ENCODE data around the gene ADSS2. TPM values are rescaled to one million over a fixed set of nuclear protein-coding genes. Genes with fewer than 3 reads are reported as not detected.

Gene ADSS2
- total RNA-seq, 1 experiment from 2014 or later, result 82.8 TPM

DNA sequence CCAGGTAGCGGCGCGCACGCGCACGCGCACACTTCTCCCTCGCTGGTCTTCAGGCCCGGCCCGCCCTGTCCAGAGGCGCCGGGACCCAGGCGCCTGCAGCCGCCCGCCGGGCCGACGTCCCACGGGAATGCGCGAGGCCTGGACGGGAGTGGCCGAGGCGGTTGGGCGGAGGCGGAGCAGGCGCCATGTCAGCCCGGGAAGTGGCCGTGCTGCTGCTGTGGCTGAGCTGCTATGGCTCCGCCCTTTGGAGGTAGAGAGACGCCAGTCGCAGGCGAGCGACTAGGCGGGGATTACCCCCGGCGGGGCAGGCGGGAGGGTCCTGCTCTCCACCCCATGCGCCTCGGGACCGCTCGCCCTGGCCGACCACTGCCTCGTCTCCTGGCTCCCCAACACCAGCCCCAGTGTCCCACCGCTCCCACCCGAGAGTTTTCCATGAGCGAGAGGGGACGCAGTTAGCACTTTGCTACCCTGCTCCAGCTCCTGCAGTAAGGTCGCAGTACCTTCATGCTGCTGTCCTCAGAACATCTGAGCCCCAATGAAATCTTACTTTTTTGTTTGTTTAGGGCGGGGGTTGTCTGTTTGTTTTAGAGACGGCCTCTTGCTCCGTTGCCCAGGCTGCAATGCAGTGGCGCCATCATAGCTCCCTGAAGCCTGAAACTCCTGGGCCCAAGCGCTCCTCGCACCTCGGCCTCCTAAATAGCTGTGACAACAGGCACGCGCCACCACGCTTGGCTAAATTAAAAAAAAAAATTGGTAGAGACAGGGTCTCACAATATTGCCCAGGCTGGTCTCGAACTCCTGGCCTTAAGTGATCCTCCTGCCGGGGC lies 9.7 kb upstream of the ADSS2 start, which contains the start of gene CATSPERE (continued):
- TF ChIP-seq, protein P1, sequence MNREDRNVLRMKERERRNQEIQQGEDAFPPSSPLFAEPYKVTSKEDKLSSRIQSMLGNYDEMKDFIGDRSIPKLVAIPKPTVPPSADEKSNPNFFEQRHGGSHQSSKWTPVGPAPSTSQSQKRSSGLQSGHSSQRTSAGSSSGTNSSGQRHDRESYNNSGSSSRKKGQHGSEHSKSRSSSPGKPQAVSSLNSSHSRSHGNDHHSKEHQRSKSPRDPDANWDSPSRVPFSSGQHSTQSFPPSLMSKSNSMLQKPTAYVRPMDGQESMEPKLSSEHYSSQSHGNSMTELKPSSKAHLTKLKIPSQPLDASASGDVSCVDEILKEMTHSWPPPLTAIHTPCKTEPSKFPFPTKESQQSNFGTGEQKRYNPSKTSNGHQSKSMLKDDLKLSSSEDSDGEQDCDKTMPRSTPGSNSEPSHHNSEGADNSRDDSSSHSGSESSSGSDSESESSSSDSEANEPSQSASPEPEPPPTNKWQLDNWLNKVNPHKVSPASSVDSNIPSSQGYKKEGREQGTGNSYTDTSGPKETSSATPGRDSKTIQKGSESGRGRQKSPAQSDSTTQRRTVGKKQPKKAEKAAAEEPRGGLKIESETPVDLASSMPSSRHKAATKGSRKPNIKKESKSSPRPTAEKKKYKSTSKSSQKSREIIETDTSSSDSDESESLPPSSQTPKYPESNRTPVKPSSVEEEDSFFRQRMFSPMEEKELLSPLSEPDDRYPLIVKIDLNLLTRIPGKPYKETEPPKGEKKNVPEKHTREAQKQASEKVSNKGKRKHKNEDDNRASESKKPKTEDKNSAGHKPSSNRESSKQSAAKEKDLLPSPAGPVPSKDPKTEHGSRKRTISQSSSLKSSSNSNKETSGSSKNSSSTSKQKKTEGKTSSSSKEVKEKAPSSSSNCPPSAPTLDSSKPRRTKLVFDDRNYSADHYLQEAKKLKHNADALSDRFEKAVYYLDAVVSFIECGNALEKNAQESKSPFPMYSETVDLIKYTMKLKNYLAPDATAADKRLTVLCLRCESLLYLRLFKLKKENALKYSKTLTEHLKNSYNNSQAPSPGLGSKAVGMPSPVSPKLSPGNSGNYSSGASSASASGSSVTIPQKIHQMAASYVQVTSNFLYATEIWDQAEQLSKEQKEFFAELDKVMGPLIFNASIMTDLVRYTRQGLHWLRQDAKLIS (CRISPR knock-in tag; IDR thresholded peaks at IDR 0.05; ENCODE audit: borderline replicate concordance), result peak; percentile 96
- TF ChIP-seq, protein P2, sequence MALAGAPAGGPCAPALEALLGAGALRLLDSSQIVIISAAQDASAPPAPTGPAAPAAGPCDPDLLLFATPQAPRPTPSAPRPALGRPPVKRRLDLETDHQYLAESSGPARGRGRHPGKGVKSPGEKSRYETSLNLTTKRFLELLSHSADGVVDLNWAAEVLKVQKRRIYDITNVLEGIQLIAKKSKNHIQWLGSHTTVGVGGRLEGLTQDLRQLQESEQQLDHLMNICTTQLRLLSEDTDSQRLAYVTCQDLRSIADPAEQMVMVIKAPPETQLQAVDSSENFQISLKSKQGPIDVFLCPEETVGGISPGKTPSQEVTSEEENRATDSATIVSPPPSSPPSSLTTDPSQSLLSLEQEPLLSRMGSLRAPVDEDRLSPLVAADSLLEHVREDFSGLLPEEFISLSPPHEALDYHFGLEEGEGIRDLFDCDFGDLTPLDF (CRISPR knock-in tag; IDR thresholded peaks at IDR 0.05), result peak; percentile 65; the same call in 1 of the 2 replicates

DNA sequence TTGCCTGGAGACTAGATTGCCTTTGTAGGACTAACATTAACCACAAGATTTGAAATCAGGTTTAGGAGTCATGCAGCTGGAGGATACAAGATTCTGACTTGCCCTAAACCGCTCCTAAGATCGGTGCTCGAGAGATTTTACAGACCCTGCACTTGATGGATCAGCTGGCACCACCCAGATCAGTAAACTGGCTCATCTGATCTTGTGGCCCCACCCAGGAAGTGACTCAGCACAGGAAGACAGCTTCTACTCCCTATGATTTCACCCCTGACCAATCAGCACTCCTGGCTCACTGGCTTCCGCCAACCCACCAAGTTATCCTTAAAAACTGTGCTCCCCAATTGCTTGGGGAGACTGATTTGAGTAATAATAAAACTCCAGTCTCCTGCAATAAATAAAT lies 8.5 kb upstream of the ADSS2 start:
- ChIA-PET POLR2A (no interaction called here), CTCF (no interaction called here)
- Mint-ChIP-seq H3K4me3 (peak overlapping the region; percentile 8; the same call in 1 of the 2 replicates), H3K27me3 (ENCODE audit: low read depth) (no peaks in the 10 kb centered on the region), H3K9me3 (peaks cover 26% of the 10 kb centered on the region), H3K36me3 (peaks cover 26% of the 10 kb centered on the region), H3K27ac (peak overlapping the region; percentile 29; the same call in 1 of the 2 replicates), H3K4me1 (peaks cover 26% of the 10 kb centered on the region)
- ATAC-seq (no peak), DNase-seq (ENCODE audit: low spot score) (no peak)
- TF ChIP-seq, protein P3, sequence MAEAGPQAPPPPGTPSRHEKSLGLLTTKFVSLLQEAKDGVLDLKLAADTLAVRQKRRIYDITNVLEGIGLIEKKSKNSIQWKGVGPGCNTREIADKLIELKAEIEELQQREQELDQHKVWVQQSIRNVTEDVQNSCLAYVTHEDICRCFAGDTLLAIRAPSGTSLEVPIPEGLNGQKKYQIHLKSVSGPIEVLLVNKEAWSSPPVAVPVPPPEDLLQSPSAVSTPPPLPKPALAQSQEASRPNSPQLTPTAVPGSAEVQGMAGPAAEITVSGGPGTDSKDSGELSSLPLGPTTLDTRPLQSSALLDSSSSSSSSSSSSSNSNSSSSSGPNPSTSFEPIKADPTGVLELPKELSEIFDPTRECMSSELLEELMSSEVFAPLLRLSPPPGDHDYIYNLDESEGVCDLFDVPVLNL (CRISPR knock-in tag; IDR thresholded peaks at IDR 0.05; ENCODE audit: borderline replicate concordance, low read depth), result no peak
- TF ChIP-seq, protein P4, sequence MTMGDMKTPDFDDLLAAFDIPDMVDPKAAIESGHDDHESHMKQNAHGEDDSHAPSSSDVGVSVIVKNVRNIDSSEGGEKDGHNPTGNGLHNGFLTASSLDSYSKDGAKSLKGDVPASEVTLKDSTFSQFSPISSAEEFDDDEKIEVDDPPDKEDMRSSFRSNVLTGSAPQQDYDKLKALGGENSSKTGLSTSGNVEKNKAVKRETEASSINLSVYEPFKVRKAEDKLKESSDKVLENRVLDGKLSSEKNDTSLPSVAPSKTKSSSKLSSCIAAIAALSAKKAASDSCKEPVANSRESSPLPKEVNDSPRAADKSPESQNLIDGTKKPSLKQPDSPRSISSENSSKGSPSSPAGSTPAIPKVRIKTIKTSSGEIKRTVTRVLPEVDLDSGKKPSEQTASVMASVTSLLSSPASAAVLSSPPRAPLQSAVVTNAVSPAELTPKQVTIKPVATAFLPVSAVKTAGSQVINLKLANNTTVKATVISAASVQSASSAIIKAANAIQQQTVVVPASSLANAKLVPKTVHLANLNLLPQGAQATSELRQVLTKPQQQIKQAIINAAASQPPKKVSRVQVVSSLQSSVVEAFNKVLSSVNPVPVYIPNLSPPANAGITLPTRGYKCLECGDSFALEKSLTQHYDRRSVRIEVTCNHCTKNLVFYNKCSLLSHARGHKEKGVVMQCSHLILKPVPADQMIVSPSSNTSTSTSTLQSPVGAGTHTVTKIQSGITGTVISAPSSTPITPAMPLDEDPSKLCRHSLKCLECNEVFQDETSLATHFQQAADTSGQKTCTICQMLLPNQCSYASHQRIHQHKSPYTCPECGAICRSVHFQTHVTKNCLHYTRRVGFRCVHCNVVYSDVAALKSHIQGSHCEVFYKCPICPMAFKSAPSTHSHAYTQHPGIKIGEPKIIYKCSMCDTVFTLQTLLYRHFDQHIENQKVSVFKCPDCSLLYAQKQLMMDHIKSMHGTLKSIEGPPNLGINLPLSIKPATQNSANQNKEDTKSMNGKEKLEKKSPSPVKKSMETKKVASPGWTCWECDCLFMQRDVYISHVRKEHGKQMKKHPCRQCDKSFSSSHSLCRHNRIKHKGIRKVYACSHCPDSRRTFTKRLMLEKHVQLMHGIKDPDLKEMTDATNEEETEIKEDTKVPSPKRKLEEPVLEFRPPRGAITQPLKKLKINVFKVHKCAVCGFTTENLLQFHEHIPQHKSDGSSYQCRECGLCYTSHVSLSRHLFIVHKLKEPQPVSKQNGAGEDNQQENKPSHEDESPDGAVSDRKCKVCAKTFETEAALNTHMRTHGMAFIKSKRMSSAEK (CRISPR knock-in tag; IDR thresholded peaks at IDR 0.05; ENCODE audit: borderline replicate concordance), result no peak
- no peak for TF ChIP-seq NFATC4 (CRISPR knock-in tag; IDR thresholded peaks at IDR 0.05)
- no peak for TF ChIP-seq IRF2 (CRISPR knock-in tag; IDR thresholded peaks at IDR 0.05; ENCODE audit: borderline replicate concordance, low read depth)
- TF ChIP-seq FOXP1 (CRISPR knock-in tag; IDR thresholded peaks at IDR 0.05; ENCODE audit: borderline replicate concordance), result no peak
- TF ChIP-seq HMGA2 (CRISPR knock-in tag; IDR thresholded peaks at IDR 0.05), result no peak

DNA sequence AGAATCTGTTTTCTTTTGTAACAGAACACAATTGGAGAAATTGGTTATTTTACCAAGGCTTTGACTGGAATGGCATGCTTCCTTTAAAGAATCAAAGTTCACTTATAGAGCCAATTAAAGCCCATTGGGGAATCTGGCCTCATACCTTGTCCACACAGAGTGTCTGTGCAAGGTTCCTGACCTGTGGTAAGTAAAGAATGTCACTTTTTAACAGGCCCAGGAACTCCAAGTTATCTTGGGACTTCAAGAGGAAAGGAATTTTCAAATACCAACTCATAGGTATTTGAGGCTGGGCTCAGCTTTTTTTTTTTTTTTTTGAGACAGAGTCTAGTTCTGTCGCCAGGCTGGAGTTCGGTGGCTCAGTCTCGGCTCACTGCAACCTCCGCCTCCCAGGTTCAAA lies 7.1 kb upstream of the ADSS2 start:
- no peaks in the 10 kb centered on the region for H3K27me3 Mint-ChIP-seq (ENCODE audit: low read depth)
- POLR2A ChIA-PET, result no interaction called here
- TF ChIP-seq TCF7 (CRISPR knock-in tag; IDR thresholded peaks at IDR 0.05; ENCODE audit: low read depth) (no peak), OVOL2 (CRISPR knock-in tag; IDR thresholded peaks at IDR 0.05; ENCODE audit: borderline replicate concordance) (no peak), FOXJ3 (CRISPR knock-in tag; IDR thresholded peaks at IDR 0.05; ENCODE audit: borderline replicate concordance) (no peak), MXD4 (CRISPR knock-in tag; IDR thresholded peaks at IDR 0.05; ENCODE audit: borderline replicate concordance) (no peak), CBFB (CRISPR knock-in tag; IDR thresholded peaks at IDR 0.05; ENCODE audit: low read depth) (no peak), GRHL2 (CRISPR knock-in tag; IDR thresholded peaks at IDR 0.05; ENCODE audit: insufficient replicate concordance, severe bottlenecking) (no peak)
- TF ChIP-seq, protein P5, sequence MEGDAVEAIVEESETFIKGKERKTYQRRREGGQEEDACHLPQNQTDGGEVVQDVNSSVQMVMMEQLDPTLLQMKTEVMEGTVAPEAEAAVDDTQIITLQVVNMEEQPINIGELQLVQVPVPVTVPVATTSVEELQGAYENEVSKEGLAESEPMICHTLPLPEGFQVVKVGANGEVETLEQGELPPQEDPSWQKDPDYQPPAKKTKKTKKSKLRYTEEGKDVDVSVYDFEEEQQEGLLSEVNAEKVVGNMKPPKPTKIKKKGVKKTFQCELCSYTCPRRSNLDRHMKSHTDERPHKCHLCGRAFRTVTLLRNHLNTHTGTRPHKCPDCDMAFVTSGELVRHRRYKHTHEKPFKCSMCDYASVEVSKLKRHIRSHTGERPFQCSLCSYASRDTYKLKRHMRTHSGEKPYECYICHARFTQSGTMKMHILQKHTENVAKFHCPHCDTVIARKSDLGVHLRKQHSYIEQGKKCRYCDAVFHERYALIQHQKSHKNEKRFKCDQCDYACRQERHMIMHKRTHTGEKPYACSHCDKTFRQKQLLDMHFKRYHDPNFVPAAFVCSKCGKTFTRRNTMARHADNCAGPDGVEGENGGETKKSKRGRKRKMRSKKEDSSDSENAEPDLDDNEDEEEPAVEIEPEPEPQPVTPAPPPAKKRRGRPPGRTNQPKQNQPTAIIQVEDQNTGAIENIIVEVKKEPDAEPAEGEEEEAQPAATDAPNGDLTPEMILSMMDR (IDR thresholded peaks at IDR 0.05), result no peak
- TF ChIP-seq, protein P2 (CRISPR knock-in tag; IDR thresholded peaks at IDR 0.05), result no peak
- TF ChIP-seq, protein P6, sequence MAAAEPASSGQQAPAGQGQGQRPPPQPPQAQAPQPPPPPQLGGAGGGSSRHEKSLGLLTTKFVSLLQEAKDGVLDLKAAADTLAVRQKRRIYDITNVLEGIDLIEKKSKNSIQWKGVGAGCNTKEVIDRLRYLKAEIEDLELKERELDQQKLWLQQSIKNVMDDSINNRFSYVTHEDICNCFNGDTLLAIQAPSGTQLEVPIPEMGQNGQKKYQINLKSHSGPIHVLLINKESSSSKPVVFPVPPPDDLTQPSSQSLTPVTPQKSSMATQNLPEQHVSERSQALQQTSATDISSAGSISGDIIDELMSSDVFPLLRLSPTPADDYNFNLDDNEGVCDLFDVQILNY (CRISPR knock-in tag; IDR thresholded peaks at IDR 0.05), result no peak

More for the DNA sequence above, 7.1 kb upstream of the ADSS2 start:
- Mint-ChIP-seq H3K27ac (no peak overlapping the region), H3K36me3 (peaks cover 26% of the 10 kb centered on the region), H3K4me3 (no peak overlapping the region), H3K9me3 (peaks cover 26% of the 10 kb centered on the region), H3K4me1 (peaks cover 40% of the 10 kb centered on the region)
- ATAC-seq (no peak), DNase-seq (ENCODE audit: low spot score) (no peak)
- CTCF ChIA-PET, result no interaction called here
